Aorta (tissue), 5 donors: ENCODE measurements around the gene ITSN1. TPM values are rescaled to one million over a fixed set of nuclear protein-coding genes. Genes with fewer than 3 reads are reported as not detected.
A peak's percentile ranks its signal among the peaks of the same experiment; 100 is the strongest.

Source experiments
- ATAC-seq: fragments of 200-7000 bp; cut with Tn5 transposase; one replicate; pipeline ENCODE4 v1.9.1; 2022; ENCODE audit warnings: moderate library complexity; ENCODE audit not compliant: low FRiP score
- DNase-seq, 2 donors: peaks; one replicate each; pipeline ENCODE4 v3.0.0-alpha.2; 2020
- H3K27ac ChIP-seq, 2 donors: one replicate each; pipeline ENCODE4 v1.5.1; 2013; ENCODE audit warnings: low read length in 2 of 2, mild to moderate bottlenecking in 2 of 2, moderate library complexity in 2 of 2, control low read depth in 1 of 2, inconsistent platforms in 1 of 2, low read depth in 1 of 2
- H3K27me3 ChIP-seq, 2 donors: one replicate each; pipeline ENCODE4 v1.6.1; 2013; ENCODE audit warnings: control low read depth in 1 of 2, low read length in 1 of 2, mild to moderate bottlenecking in 1 of 2, moderate library complexity in 1 of 2; ENCODE audit not compliant: insufficient read depth in 2 of 2, control insufficient read depth in 1 of 2
- H3K36me3 ChIP-seq, 2 donors: one replicate each; pipeline ENCODE4 v1.6.1; 2013; ENCODE audit warnings: control low read depth in 1 of 2, low read length in 1 of 2, mild to moderate bottlenecking in 1 of 2; ENCODE audit not compliant: insufficient read depth in 2 of 2, control insufficient read depth in 1 of 2
- H3K4me1 ChIP-seq, 2 donors: one replicate each; pipeline ENCODE4 v1.6.1; 2013; ENCODE audit warnings: low read length in 2 of 2, control low read depth in 1 of 2, mild to moderate bottlenecking in 1 of 2, moderate library complexity in 1 of 2; ENCODE audit not compliant: insufficient read depth in 2 of 2, control insufficient read depth in 1 of 2
- H3K4me3 ChIP-seq, 2 donors: one replicate each; pipeline ENCODE4 v1.5.1; 2013; ENCODE audit warnings: low read length in 2 of 2, control low read depth in 1 of 2, mild to moderate bottlenecking in 1 of 2
- H3K9me3 ChIP-seq: one replicate; pipeline ENCODE4 v1.6.1; 2013; ENCODE audit warnings: mild to moderate bottlenecking, low read length; ENCODE audit not compliant: control insufficient read depth
- WGBS, 2 donors: extraction: QIAGEN DNeasy Blood & Tissue Kit; methylation state at CpG; one replicate each; pipeline ENCODE4 v1.1.7; 2013; 5-methylcytosine and 5-hydroxymethylcytosine counted together
- intact Hi-C, 2 donors: fragments of 100-400 bp; cut with DNase I; formaldehyde crosslinking; loops; one replicate each; pipeline versions ENCODE4 v1.14.2 to v1.15.0; 2022
- polyA plus RNA-seq, 2 donors: library from polyadenylated mRNA; stranded (reverse); fragments of 200-250 nt; gene quantifications; one replicate each; pipeline ENCODE4 v1.2.3, GENCODE V29; 2013
- total RNA-seq, 2 donors: library from RNA; stranded (reverse); fragmentation: NEBNext Ultra II Directional; extraction: Animal tissue kit (Norgen Biotek cat#: 25700); gene quantifications; one replicate each; pipeline ENCODE4 v1.2.1, GENCODE V29; 2021
- donor health status: healthy with polysubstance abuse.
- donor health status: Bipolar disorder and iron deficiency.
- donor health status: DM: no; HTN: no; CAD: no.
- donor health status: DM: no; HTN: no; CAD: no.
- donor health status: DM: yes; HTN: yes; CAD: no.

The ITSN1 gene
- total and polyA plus RNA-seq, 4 donors, result 20.8 to 103 (median 37.1) TPM

- Histone ChIP-seq H3K4me1 (peaks cover 0 to 4% of the 10 kb centered on the region in 2 donors), H3K27me3 (no peaks in the 10 kb centered on the region), H3K36me3 (no peaks in the 10 kb centered on the region), H3K27ac (no peak overlapping the region), H3K4me3 (no peak overlapping the region), H3K9me3 (no peaks in the 10 kb centered on the region)
- no peak for DNase-seq
- no peak for ATAC-seq
- intact Hi-C loops, result loop anchor here (10.0 kb wide), 2 partner anchors 109 to 179 kb away; no protein-coding TSS in a partner anchor
- WGBS, 2 donors, result 95 to 96% methylated on average over 4 of the region's 4 CpGs
Measured at GRCh38 chr21:33645730-33646129, 3.4 kb downstream of the ITSN1 start.

DNA sequence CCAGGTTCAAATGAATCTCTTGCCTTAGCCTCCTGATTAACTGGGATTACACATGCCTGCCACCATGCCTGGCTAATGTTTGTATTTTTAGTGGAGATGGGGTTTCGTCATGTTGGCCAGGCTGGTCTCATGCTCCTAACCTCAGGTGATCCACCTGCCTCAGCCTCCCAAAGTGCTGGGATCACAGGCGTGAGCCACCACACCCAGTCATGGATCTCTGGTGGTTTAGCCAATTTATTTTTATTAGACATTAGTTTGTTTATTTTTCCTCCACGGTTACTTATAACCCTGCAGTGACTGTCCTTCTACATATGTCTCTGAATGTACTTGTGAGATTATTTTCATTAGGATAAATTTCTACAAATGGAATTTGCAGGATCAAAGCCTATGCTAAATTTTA, 5.3 kb downstream of the ITSN1 start:
- no peak overlapping the region for H3K4me3 ChIP-seq
- ATAC-seq, result no peak
- no peak for DNase-seq
- peaks cover 0 to 4% of the 10 kb centered on the region in 2 donors for H3K4me1 ChIP-seq
- intact Hi-C loops, result loop anchor here (10.0 kb wide), 2 partner anchors 107 to 177 kb away; no protein-coding TSS in a partner anchor
- no peaks in the 10 kb centered on the region for H3K9me3 ChIP-seq
- no peak overlapping the region for H3K27ac ChIP-seq
- 75 to 76% methylated on average over 3 of the region's 3 CpGs for WGBS, 2 donors
- H3K36me3 ChIP-seq, result no peaks in the 10 kb centered on the region
- no peaks in the 10 kb centered on the region for H3K27me3 ChIP-seq

GRCh38 chr21:33648555-33648954, 6.3 kb downstream of the ITSN1 start:
- Histone ChIP-seq H3K36me3 (no peaks in the 10 kb centered on the region), H3K27me3 (no peaks in the 10 kb centered on the region), H3K9me3 (no peaks in the 10 kb centered on the region), H3K4me1 (peaks cover 0 to 4% of the 10 kb centered on the region in 2 donors), H3K27ac (no peak overlapping the region), H3K4me3 (no peak overlapping the region)
- intact Hi-C loops, result loop anchor here (10.0 kb wide), 2 partner anchors 106 to 176 kb away; no protein-coding TSS in a partner anchor
- no peak for DNase-seq
- 99 to 100% methylated on average over 1 of the region's 1 CpG for WGBS, 2 donors
- ATAC-seq, result no peak

- Histone ChIP-seq H3K9me3 (no peaks in the 10 kb centered on the region), H3K27ac (no peak overlapping the region), H3K27me3 (no peaks in the 10 kb centered on the region), H3K36me3 (no peaks in the 10 kb centered on the region), H3K4me1 (peaks cover under 1 to 3% of the 10 kb centered on the region in 2 donors), H3K4me3 (no peak overlapping the region)
- intact Hi-C loops, result loop anchor here in 1 of 2 donors (5.0 to 10.0 kb wide), 2 partner anchors 37 to 75 kb away; no protein-coding TSS in a partner anchor
- DNase-seq, result no peak
- ATAC-seq, result no peak
- WGBS, 2 donors, result 66 to 68% methylated on average over 7 of the region's 7 CpGs
Measured at GRCh38 chr21:33650230-33650629, 7.9 kb downstream of the ITSN1 start.

GRCh38 chr21:33650929-33651509, 8.7 kb downstream of the ITSN1 start:
- no peak for DNase-seq
- no peak for ATAC-seq
- H3K27ac ChIP-seq, result no peak overlapping the region
- H3K27me3 ChIP-seq, result no peaks in the 10 kb centered on the region
- intact Hi-C loops, result loop anchor here in 1 of 2 donors (5.0 to 10.0 kb wide), 2 partner anchors 36 to 74 kb away; no protein-coding TSS in a partner anchor
- no peak overlapping the region for H3K4me3 ChIP-seq
- no peaks in the 10 kb centered on the region for H3K36me3 ChIP-seq
- 74 to 75% methylated on average over 7 of the region's 7 CpGs for WGBS, 2 donors
- no peaks in the 10 kb centered on the region for H3K9me3 ChIP-seq
- peaks cover 0 to 3% of the 10 kb centered on the region in 2 donors for H3K4me1 ChIP-seq

DNA sequence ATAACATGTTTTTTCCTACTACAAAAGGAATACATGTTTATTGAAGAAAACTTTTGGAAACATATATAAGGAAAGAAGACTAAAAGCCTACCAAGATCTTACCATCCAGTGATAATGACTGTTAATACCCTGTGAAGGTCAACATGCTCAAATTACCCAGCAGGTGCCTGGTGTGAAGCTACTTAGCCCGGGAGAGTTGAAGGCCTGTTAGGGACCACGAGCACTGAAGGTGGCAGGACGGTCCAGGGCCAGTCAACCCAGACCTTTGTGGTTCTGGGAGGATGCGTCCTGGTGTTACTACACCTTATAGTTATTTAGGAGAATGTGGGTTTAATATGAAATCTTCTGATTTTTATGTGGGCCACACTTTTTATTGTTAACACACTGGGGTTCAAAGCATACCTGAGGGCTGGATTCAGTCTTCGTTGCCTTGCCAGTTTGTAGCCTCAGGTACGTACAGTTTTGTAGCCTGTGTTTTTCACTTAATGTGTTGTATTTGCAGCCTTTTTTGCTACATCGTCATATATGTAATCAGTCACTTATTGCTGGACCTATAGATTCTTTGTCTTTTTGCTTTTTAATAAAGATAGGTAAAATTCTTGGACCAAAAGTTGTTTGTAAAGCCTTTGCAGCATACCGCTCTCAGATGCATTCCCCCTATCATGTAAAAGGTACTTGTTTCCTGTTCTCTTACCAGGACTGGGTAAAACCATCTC, 9.8 kb downstream of the ITSN1 start:
- Histone ChIP-seq H3K4me3 (no peak overlapping the region), H3K27me3 (no peaks in the 10 kb centered on the region), H3K36me3 (no peaks in the 10 kb centered on the region), H3K4me1 (peaks cover 0 to 3% of the 10 kb centered on the region in 2 donors), H3K9me3 (no peaks in the 10 kb centered on the region), H3K27ac (no peak overlapping the region)
- intact Hi-C loops, result loop anchor here in 1 of 2 donors (5.0 to 10.0 kb wide), 2 partner anchors 35 to 73 kb away; no protein-coding TSS in a partner anchor
- DNase-seq (no peak), ATAC-seq (no peak)
- 78 to 83% methylated on average over 8 of the region's 8 CpGs for WGBS, 2 donors

DNA sequence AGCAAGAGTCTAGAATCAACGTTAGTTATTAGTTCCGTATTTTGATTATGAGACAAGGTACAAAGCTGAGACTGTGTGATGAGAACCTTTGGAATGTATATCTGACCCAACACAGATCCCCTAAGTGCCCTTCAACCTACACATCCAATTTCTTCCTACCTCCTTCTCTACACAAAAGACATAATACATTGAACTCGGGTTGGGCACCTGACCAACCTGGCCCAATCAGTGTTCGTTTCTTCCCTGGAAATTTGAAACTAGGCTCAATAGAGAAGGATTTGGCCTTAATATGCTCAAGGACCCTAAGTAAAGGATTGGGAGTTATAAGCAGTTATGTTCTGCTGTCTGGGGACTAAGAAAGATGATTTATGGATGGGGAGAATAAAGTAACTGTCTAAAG, 12.1 kb downstream of the ITSN1 start:
- intact Hi-C loops, result loop anchor here in 1 of 2 donors (5.0 to 10.0 kb wide), 2 partner anchors 33 to 70 kb away; no protein-coding TSS in a partner anchor
- ATAC-seq, result no peak
- Histone ChIP-seq H3K9me3 (no peaks in the 10 kb centered on the region), H3K27ac (no peak overlapping the region), H3K27me3 (no peaks in the 10 kb centered on the region), H3K4me1 (peaks cover 0 to 3% of the 10 kb centered on the region in 2 donors), H3K36me3 (no peaks in the 10 kb centered on the region), H3K4me3 (no peak overlapping the region)
- WGBS, 2 donors, result 91 to 96% methylated on average over 4 of the region's 4 CpGs
- DNase-seq, result no peak

GRCh38 chr21:33655588-33656221, 13.4 kb downstream of the ITSN1 start:
- no peak for DNase-seq

More at GRCh38 chr21:33655588-33656221, 13.4 kb downstream of the ITSN1 start:
- no peaks in the 10 kb centered on the region for H3K36me3 ChIP-seq
- peaks cover 0 to 3% of the 10 kb centered on the region in 2 donors for H3K4me1 ChIP-seq
- intact Hi-C loops, result loop anchor here in 1 of 2 donors (5.0 to 10.0 kb wide), 2 partner anchors 69 to 107 kb away; no protein-coding TSS in a partner anchor
- ATAC-seq, result no peak
- no peaks in the 10 kb centered on the region for H3K9me3 ChIP-seq
- WGBS, 2 donors, result 21 to 24% methylated on average over 8 of the region's 8 CpGs
- H3K4me3 ChIP-seq, result no peak overlapping the region
- H3K27ac ChIP-seq, result peak overlapping the region; percentile 8 to 78
- H3K27me3 ChIP-seq, result no peaks in the 10 kb centered on the region
